ENCODE measurements around the gene PFKP. TPM values are rescaled to one million over a fixed set of nuclear protein-coding genes. Genes with fewer than 3 reads are reported as not detected.
"Not testable (repeated sequence)": the region's sequence is repeated elsewhere in the genome, so short reads cannot be mapped to it uniquely, and the experiment has no call there.

Gene PFKP
- total RNA-seq, 1 donor from 2014 or later = 24.2 TPM

- no peak for DNase-seq
- TF ChIP-seq CTCF (IDR thresholded peaks at IDR 0.05; ENCODE audit: partially characterized antibody, unreplicated experiment) = no peak
- Mint-ChIP-seq H3K36me3 (ENCODE audit: unreplicated experiment) (peaks cover 3% of the 10 kb centered on the region), H3K4me3 (ENCODE audit: unreplicated experiment) (no peak overlapping the region), H3K27ac (ENCODE audit: unreplicated experiment) (no peak overlapping the region), H3K4me1 (ENCODE audit: low read depth, unreplicated experiment) (no peaks in the 10 kb centered on the region), H3K9me3 (ENCODE audit: unreplicated experiment) (no peaks in the 10 kb centered on the region), H3K27me3 (ENCODE audit: unreplicated experiment) (peaks cover 3% of the 10 kb centered on the region)
Measured at GRCh38 chr10:3059974-3060373, 7.4 kb upstream of the PFKP start.

- Mint-ChIP-seq H3K9me3 (ENCODE audit: unreplicated experiment) (no peaks in the 10 kb centered on the region), H3K27ac (ENCODE audit: unreplicated experiment) (no peak overlapping the region), H3K27me3 (ENCODE audit: unreplicated experiment) (peaks cover 5% of the 10 kb centered on the region), H3K4me3 (ENCODE audit: unreplicated experiment) (no peak overlapping the region), H3K36me3 (ENCODE audit: unreplicated experiment) (peaks cover 3% of the 10 kb centered on the region), H3K4me1 (ENCODE audit: low read depth, unreplicated experiment) (no peaks in the 10 kb centered on the region)
- no peak for DNase-seq
- TF ChIP-seq CTCF (IDR thresholded peaks at IDR 0.05; ENCODE audit: partially characterized antibody, unreplicated experiment) = no peak
Measured at GRCh38 chr10:3060481-3060889, 6.9 kb upstream of the PFKP start.

GRCh38 chr10:3061323-3061898, 5.9 kb upstream of the PFKP start:
- DNase-seq; H3K9me3 Mint-ChIP-seq (ENCODE audit: unreplicated experiment); H3K36me3 Mint-ChIP-seq (ENCODE audit: unreplicated experiment): not testable (repeated sequence)

DNA sequence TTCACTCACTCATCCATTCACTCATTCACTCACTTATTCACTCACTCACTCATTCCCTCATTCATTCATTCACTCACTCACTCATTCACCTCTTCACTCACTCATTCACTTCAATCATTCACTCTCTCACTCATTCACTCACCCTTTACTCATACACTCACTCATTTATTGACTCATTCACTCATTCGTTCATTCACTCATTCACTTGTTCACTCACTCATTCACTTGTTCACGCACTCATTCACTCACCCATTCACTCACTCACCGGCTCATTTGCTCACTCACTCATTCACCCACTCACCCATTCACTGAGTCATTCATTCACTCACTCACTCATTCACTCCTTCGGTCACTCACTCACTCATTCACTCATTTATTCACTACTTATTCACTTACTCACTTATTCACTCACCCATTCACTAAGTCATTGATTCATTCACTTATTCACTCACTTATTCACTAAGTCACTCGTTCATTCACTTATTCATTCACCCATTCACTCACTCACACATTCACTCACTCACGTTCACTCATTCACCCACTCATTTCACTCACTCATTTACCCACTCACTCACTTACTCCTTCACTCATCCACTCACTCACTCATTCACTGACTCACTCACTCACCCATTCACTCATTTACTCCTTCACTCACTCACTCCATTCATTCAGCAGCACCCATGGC, 4.7 kb upstream of the PFKP start:
- Mint-ChIP-seq H3K4me1 (ENCODE audit: low read depth, unreplicated experiment) (no peaks in the 10 kb centered on the region), H3K27me3 (ENCODE audit: unreplicated experiment) (peaks cover 12% of the 10 kb centered on the region), H3K27ac (ENCODE audit: unreplicated experiment) (no peak overlapping the region), H3K4me3 (ENCODE audit: unreplicated experiment) (no peak overlapping the region), H3K9me3 (ENCODE audit: unreplicated experiment) (no peaks in the 10 kb centered on the region), H3K36me3 (ENCODE audit: unreplicated experiment) (peaks cover 3% of the 10 kb centered on the region)
- TF ChIP-seq CTCF (IDR thresholded peaks at IDR 0.05; ENCODE audit: partially characterized antibody, unreplicated experiment) = no peak
- no peak for DNase-seq

More at GRCh38 chr10:3061323-3061898, 5.9 kb upstream of the PFKP start:
- not testable (repeated sequence) for H3K27ac Mint-ChIP-seq (ENCODE audit: unreplicated experiment); H3K4me1 Mint-ChIP-seq (ENCODE audit: low read depth, unreplicated experiment); H3K4me3 Mint-ChIP-seq (ENCODE audit: unreplicated experiment)
- peaks cover 12% of the 10 kb centered on the region for H3K27me3 Mint-ChIP-seq (ENCODE audit: unreplicated experiment)

GRCh38 chr10:3064423-3064822, 2.9 kb upstream of the PFKP start:
- H3K27me3 Mint-ChIP-seq (ENCODE audit: unreplicated experiment) = peaks cover 15% of the 10 kb centered on the region
- no peak overlapping the region for H3K4me3 Mint-ChIP-seq (ENCODE audit: unreplicated experiment)
- no peak for TF ChIP-seq CTCF (IDR thresholded peaks at IDR 0.05; ENCODE audit: partially characterized antibody, unreplicated experiment)
- no peaks in the 10 kb centered on the region for H3K36me3 Mint-ChIP-seq (ENCODE audit: unreplicated experiment)
- H3K9me3 Mint-ChIP-seq (ENCODE audit: unreplicated experiment) = peaks cover 3% of the 10 kb centered on the region
- H3K4me1 Mint-ChIP-seq (ENCODE audit: low read depth, unreplicated experiment) = no peaks in the 10 kb centered on the region
- H3K27ac Mint-ChIP-seq (ENCODE audit: unreplicated experiment) = no peak overlapping the region
- DNase-seq = no peak

Data from glutamatergic neuron (in vitro differentiated cells).